Measurements from ENCODE around the gene PLXDC1.
"Not testable (repeated sequence)": the region's sequence is repeated elsewhere in the genome, so short reads cannot be mapped to it uniquely, and the experiment has no call there.

PLXDC1 gene

DNA sequence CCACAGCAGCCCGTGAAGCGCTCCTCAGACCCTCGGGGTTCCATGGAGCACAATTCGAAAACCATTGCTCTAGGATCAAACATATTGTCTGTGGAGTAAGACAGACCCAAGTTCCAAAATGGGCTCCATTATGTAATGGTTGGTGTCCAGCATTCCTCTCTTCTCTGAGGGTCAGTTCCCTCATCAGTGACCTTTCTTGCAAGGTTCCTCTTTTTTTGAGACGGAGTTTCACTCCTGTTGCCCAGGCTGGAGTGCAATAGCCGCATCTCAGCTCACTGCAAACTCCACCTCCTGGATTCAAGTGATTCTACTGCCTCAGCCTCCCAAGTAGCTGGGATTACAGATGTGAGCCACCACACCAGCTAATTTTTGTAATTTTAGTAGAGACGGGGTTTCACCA lies 28.4 kb downstream of the PLXDC1 start:
- DNase-seq: no peak

DNA sequence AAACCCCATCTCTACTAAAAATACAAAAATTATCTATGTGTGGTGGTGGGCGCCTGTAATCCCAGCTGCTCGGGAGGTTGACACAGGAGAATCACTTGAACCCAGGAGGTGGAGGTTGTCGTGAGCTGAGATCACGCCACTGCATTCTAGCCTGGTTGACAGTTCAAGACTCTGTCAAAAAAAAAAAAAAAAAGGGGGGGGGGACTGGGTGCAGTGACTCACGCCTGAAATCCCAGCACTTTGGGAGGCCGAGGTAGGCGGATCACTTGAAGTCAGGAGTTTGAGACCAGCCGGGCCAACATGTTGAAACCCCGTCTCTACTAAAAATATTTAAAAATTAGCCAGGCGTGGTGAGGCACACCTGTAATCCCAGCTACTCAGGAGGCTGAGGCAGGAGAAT lies 29.5 kb downstream of the PLXDC1 start:
- DNase-seq: not testable (repeated sequence)

DNA sequence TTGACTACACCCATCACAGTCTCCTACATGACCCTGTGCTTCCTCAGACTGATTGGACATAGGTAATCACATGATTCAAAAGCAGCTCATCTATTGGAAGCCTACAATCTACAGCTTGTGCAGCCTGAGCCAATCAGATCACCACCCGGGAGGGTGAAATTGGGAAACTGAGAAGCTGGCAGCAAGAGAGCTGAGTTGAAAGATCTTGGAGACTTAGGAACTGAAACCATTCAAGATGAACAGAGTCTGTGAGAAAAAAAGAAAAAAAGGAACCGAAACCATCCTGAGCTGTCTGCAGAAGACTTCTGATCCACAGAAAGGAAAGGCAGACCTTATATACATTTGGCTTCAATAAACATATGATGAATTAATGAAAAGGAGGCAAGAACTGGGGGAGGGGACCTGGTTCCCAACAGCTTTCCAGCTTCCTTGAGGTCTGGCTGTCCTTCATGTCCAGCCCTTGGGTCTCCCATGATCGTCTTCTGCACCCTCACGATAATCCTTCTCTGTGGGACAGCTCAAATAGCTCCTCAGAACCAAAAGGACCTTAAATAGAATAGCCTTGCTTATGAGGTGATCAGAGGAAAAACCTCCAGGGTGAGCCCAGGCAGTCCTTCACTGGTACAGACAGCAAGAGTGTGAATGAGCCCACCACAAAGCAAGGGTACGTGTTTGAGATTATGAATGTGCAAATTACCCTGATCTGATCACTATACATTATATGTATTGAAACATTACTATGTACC lies 32.6 kb downstream of the PLXDC1 start:
- DNase-seq: no peak

DNA sequence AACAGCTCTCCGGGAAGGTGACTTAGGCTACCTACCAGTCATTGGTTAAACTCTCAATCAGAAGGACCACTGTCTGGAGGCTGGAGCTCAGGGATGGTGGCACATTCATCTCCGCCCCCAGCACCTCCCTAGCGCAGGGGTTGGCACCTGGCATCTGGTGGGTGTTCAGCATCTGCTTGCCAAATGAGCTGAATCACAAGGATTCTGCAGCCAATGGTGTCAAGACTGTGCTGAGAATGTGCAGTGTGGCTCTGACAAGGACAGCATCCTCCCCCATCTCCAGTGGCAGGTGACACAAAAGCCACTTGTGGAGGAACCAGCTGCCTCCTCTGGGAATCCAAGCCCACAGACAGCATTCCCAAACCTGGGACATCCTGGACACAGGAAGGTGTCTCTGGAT lies 35.2 kb downstream of the PLXDC1 start:
- no peak for DNase-seq

DNA sequence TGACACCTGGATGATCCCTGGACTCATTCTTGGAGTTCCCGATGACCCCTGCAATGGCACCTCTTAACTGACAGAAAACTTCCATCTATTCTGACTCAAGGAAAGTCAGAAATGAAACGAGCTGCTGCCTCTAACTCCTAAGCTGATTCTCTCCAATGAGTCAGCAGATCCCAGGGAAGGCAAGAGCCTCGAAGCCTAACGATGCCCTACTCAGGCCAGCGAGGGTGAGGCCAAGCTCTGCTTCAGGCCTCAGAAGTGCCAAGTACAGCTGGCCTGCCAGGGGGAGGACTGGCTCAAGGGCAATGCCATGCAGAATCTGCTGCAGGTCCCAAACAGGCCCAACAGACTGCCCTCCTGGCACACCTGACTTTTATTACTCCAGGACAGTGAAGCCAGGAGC lies 36.3 kb downstream of the PLXDC1 start:
- no peak for DNase-seq

DNA sequence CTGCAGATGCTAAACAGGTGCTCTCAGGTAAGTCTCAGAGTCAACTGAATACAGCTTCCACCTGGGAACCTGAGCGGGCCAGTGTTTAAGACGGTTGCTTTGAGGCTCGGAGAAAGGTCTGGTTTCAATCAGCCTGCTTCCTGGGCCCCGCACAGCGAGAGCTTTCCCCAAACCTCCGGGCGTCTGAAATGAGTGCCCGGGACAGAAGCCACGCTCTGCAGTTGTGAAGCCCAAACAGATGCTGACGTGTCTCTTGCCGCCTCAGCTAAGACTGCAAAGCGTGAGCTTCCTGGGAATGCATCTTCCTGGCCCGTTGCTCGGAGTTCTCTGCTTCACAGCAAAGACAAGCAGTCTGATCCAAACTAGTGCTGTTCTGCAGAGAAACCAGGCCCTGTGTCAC lies 36.7 kb downstream of the PLXDC1 start:
- DNase-seq: no peak

DNA sequence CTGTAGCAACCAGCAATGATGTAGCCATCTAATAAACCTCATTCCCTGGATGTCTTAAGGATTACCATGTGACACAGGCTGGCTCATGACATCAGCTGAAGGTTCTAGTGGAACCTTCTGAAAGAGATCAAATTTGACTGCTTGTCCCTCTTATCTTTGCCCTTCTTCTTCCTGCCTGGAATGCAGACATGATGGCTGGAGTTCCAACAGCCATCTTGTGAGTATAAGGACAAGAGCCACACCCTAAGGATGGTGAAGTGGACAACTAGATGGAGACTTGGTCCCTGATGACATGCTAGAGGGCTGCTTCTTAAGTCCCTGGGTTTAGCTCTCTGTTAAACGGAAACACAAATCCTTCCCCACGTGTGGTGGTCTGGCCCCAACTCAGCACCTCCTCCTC lies 37.6 kb downstream of the PLXDC1 start:
- DNase-seq: no peak

DNA sequence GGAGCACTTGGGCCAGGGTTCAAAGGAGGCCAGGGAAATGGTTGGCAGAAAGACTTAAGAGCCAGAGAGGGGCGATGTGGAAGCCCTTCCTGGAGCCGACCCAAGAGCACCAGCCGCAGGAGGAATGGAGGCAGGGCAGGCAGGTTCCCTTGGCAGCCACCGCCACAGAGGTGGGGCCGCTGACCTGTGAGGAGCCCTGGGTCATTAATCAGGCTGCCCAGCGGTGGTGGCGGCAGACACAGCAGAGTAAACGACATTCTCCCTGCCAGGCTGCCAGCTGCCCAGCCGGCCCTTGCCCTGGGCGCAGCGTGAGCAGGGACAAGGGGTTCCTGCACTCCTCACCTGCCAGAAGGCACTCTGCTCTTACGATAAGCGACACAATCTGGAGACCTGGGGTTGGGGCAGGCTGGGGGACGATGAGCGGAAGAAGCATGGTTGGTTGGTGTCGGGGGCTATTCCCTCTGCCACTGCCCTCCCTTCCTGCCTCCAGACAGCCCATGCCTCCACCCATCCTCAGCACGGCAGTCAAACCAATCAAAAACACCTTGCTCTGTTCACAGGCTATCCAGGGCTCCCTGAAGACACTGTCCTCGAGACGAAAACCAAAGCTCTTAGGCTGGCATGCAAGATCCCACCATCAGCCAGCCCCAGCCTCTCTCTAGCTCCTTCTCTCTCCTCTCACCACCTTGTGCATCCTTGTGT lies 40.9 kb downstream of the PLXDC1 start:
- no peak for DNase-seq

DNA sequence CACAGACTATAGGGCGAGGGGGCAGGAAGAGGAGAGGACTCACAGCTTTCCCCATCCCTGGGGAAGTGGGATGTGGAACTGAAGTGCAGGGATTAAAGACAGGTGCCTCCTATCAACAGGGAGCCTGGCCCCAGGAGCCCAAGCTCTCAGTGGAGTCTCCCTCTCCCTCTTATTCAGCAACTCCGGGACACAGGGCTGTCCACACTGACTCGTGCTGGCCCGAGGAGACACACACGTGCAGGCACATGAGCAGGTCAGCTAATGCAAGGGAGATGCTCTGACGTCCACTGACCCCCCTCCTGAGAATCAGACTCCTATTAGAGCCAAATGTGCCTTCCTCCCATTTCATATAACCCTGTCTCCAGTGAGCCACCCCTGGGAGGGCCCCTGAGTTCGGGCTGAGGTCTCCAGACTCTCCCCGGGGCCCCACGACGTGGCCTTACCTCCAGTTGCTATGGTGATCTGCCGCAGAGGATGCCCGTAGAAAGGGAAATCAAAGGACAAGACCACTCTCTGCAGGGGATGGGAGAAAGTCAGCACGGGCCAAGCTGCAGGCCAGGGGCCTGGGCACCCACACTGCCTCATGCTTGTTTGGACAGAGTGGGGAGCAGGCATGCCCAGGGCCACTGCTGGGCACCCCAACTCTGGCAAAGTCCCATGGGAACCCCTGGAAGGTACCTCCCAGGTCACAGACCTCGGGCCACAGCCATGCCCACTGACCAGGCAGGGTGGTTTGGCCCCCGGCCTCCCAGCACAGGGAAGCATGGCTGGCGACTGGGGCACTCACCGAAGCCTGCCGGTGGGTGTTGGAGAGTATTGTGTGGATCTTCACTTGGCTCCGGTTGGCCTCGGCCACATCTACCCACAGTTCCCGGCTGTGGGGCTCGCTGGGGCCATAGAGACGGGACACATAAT lies 42.7 kb downstream of the PLXDC1 start:
- DNase-seq: no peak

DNA sequence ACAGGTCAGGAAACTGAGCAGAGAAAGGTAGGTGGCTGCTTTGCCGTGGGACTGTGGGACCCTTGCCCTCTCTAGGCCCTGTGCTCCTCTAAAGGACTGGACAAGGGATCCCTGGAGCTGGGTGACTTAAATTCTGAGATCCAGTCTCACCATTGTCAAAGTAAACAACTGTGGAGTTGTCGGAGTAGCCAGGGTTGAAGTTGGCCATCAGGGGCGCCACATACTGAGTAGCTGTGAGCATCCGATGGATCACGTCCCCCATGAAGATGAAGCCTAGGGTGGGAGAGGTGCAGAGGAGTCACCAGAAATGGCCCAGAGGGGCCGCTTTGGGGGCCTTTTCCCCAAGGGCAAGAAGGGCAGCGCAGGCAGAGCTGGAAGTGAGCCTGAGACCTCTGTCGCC lies 43.5 kb downstream of the PLXDC1 start:
- DNase-seq: no peak

DNA sequence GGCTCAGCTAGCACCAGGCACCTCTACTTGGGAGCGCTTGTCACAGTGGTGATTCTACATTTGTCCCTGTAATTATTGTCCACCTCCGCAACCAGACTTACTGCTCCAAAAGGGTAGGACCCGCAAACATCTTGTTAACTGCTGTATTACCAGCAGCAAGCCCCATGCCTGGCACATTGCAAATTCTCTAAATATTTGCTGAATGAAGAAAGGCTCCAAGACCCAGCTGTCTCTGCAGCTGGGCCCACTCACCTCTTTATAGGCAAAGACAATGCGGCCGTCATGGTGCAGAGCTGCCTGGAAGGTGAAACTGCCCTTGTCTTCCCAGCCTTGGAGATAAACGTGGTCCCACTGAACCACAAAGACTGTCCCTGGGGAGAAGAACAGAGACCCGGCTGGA lies 44.3 kb downstream of the PLXDC1 start:
- no peak for DNase-seq

DNA sequence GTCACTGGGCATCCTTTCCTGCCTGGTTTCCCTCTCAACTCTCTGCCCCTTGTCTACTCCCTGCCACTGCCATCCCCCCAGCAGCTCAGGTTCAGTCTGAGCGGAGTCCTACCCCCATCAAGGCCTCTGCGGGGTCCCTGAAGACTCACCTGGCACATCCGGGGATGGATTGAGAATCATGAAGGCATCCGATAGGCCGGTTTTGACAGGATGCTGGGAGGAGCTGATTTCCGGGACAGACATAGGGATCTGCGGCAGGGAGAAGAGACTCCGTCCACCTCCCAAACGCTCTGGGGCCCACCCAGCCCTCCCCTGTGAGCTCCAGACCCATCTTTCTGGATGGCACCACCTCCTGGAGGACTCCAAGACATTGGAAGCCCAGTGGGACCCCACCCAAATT lies 45.7 kb downstream of the PLXDC1 start:
- no peak for DNase-seq

DNA sequence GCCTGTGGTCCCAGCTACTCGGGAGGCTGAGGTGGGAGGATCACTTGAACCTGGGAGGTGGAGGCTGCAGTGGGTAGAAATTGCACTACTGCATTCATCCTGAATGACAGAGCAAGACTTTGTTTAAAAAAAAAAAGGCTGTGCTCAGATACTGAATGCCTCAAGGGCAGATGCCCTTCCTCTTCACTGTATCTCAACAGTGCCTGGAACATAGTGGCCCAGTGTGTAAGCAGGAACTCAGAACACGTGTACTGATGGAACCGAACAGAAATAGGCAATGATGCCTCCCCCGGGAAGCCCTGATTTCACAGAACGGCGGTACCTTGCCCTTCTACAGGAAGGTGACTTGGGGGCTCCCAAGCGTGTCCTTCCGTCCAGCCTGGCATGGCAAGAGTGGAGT lies 46.8 kb downstream of the PLXDC1 start:
- DNase-seq: no peak

DNA sequence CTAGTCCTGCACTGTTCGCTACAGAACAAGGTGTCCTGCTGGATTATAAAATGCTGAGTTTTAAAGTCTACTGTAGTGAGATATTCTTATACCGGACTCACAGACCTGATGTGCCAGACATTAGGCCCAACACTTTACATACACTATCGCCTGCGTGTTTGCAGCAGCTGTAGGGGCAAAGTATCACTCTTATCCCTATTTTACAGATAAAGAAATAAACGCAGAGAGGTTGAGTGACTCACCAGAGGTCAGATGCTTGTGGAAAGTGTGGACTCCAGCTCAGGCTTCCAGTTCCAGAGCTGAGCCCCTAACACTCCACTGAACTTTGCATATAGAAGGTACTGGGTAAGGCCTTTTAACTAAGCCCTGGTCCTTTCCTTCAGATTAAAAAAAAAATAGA lies 47.4 kb downstream of the PLXDC1 start:
- no peak for DNase-seq

DNA sequence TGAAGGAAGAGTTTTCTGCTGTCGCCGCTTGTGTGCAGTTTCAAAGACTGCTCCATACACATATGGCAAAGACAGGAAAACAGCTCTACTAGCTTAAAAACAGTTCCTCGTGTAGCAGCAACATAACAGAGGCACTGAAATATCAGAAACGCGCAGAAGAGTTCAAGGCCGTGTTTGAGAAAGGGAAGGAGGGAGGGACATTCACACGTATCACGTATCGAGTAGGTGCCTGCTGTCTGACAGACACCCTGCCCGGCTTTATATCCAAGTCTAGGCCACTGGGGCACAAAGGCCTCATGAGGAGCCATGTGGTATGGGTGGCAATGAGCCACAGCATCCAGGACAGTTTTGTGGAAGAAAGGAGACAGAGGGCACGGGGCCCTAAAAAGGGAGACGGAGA lies 50.3 kb downstream of the PLXDC1 start:
- no peak for DNase-seq

DNA sequence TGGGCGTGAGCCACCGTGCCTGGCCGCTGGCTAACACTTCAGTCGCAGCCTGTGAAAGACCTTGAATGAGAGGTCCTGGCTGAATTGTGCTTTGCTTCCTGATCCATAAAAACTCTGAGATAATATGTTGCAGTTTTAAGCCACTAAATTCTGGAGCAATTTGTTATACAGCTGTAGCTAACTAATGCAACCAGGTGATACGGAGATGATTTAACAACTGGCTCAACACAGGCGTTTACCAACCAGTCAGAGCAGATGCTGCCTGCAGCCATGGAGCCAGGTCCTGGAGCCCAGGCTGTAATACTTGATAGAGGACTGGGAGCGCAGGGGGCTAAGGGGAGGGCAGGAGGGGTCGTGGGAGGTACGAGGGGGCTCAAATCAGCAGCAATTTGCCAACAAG lies 50.9 kb downstream of the PLXDC1 start:
- no peak for DNase-seq

DNA sequence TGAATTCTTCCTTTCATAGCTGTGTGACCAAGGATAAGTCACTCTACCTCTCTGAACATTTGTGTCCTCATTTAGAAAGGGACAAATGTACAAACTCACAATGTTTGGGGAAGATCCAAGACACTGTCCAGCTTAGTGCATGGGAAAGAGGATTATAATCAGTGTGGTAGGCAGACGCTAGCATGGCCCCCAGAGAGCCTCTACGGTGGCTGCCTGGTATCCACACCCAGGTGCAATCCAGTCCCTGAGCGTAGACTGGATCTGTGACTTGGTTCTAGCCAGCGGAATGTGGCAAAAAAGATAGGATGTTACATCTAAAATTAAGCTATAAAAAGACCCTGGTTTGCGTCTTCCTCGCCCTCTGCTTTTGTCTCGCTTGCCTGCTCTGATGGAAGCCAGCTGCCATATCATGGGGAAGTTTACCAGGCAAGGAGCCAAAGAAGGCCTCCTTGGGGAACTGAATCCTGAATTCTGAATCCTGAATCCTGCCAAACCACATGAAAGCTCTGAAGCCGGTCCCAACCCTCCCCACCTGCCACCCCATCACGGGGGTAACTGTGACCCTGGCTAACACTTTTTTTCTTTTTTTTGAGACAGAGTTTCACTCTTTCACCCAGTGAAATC lies 51.7 kb downstream of the PLXDC1 start:
- DNase-seq: no peak

DNA sequence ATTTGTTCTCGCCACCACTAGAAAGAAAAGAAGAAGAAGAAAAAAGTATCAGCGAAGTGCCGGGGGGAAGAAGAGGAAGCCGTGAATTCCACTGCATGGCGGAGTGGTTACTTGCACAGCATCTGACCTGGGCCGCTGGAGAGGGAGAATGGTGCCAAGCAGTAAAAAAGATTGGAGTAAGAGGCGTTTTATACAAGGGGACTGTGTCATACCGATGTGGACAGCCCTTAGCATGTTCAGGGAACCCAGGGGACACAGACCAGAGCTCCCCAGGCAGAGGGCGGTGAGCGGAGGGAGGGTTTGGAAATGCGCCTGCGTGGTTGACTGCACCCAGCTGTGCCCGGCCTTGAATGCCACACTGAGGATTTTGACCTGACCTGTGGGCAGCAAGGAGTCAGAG lies 52.8 kb downstream of the PLXDC1 start:
- DNase-seq: no peak

DNA sequence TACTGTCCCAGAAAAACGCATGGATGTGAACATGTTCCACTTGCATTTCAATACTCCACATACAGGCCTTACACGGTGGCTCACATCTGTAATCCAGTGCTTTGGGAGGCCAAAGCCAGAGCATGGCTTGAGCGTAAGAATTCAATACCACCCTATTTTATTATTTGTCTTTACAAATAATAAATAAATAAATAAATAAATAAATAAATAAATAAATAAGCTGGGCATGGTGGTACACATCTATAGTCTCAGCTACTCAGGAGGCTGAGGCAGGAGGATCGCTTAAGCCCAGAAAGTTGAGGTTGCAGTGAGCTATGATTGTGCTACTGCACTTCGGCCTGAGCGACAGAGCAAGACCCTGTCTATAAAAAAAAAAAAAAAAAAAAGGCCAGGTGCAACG lies 53.9 kb downstream of the PLXDC1 start:
- DNase-seq: no peak

DNA sequence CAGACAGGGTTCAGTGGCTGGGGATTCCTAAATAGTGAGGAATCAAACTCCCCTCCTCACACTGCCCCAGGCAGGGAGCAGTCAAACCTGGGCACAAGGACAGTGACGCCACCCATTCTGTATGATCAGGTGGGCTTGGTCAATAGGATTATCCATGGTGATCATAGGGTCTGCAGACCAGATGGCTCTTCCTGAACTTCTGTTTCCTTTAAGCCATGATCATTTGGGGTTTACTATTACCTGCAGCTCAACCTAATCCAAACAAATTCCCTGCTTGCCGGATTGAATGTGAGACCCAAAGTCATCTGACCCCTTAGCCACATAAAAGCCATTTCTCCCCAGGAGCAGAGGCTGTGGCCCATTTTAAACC lies 54.3 kb downstream of the PLXDC1 start:
- no peak for DNase-seq

DNA sequence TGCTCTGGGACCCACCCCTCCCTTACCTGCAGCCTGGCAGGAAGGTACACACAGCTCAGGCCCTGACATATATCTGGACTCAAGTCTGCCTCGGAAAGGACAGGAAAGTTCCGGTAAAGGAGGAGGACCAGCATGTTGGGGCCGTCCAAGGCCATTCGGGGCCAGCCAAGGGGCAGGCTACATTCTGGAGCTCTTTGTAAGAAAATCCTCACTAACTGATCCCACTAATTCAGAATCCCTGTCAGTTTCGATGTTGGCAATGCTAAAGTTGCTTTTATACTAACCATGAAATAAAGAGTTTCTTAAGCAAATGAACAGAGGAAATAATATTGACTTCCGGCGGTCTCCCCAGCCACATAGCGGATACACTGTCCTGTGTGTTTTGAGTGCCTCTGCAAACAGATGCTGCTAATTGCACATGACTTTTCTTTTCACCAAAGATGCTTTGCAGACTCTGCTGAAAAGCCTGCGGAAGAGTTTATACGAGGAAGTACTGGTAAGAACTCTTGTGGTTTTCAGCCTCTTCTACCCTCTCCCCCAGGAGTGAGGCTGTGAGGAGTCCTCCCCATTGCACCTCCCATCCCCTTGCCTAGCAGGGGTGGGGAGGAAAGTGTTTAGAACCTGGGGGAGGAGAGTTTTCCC lies 54.8 kb downstream of the PLXDC1 start:
- no peak for DNase-seq

DNA sequence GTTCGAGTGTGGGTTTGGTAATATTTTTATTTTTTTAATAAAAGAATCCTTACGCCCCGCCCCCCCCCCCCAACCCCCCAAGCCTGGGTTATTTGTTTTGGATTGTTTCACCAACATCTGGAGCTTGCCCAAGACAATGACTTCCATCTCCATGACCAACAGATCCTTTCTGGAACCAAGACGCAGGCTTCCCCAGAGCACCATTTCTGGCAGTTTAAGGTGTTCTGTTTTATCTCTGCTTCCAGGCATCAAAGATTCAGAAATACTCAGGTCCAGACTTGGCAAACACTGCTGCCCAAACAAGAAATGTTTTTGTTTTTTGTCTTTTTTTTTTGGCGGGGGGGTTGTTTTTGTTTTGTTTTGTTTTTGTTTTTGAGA lies 56.1 kb downstream of the PLXDC1 start:
- no peak for DNase-seq

All from effector CD8-positive, alpha-beta T cell (primary cell).